Measurements from ENCODE around the gene LRP5. TPM values are rescaled to one million over a fixed set of nuclear protein-coding genes. Genes with fewer than 3 reads are reported as not detected.

LRP5 gene
- total and polyA plus RNA-seq, 9 of the 15 experiments (the other 6 are each of a cell fraction or from before 2014, with no cell fraction given), result 0.48 to 44.2 (median 13.5) TPM

- TF ChIP-seq NR2C1 (IDR thresholded peaks at IDR 0.05) (no peak), NR2C1 (tag; IDR thresholded peaks at IDR 0.05) (no peak), ATF4 (CRISPR knock-in tag; IDR thresholded peaks at IDR 0.05) (no peak), CEBPZ (IDR thresholded peaks at IDR 0.05; ENCODE audit: borderline replicate concordance, low read depth, low read length) (no peak), SP2 (IDR thresholded peaks at IDR 0.05; ENCODE audit: extremely low read depth, low read depth, low read length, poor library complexity, severe bottlenecking) (no peak), NFYB (IDR thresholded peaks at IDR 0.05; ENCODE audit: extremely low read depth, insufficient read length) (no peak), FOXP4 (CRISPR knock-in tag; IDR thresholded peaks at IDR 0.05; ENCODE audit: borderline replicate concordance) (no peak), NFATC3 (IDR thresholded peaks at IDR 0.05) (no peak)
These were observed 84.1 kb downstream of the LRP5 start (continued) for GRCh38 chr11:68396516-68396915.

All from K562 (cell line).